ENCODE measurements around the gene SNX11.

DNA sequence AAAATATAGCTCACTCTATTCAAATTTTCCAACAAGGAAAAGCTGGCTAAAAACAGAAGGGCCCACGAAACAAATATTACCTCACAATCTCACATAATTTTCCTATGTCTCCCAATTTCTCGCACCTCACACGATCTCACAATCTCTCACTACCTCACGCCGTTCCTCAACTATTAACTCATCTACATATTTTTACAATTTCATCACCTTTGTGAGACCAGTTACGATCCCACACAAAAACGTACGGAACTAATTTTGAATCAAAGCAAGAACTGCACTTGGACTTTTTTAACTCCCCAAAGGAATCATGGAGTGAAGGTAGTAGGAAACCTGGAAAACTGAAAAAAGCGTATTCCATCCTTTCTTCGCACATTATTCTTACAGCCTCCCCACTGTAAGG lies 7.4 kb upstream of the SNX11 start:
- TF ChIP-seq, protein P1, sequence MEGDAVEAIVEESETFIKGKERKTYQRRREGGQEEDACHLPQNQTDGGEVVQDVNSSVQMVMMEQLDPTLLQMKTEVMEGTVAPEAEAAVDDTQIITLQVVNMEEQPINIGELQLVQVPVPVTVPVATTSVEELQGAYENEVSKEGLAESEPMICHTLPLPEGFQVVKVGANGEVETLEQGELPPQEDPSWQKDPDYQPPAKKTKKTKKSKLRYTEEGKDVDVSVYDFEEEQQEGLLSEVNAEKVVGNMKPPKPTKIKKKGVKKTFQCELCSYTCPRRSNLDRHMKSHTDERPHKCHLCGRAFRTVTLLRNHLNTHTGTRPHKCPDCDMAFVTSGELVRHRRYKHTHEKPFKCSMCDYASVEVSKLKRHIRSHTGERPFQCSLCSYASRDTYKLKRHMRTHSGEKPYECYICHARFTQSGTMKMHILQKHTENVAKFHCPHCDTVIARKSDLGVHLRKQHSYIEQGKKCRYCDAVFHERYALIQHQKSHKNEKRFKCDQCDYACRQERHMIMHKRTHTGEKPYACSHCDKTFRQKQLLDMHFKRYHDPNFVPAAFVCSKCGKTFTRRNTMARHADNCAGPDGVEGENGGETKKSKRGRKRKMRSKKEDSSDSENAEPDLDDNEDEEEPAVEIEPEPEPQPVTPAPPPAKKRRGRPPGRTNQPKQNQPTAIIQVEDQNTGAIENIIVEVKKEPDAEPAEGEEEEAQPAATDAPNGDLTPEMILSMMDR (conservative IDR thresholded peaks at IDR 0.05; ENCODE audit: low read length): no peak
- TF ChIP-seq EZH2phosphoT487 (IDR thresholded peaks at IDR 0.05; ENCODE audit: borderline replicate concordance, low read depth, low read length): no peak

All from OCI-LY7 (cell line).